ENCODE results near the gene SCLY. TPM values are rescaled to one million over a fixed set of nuclear protein-coding genes. Genes with fewer than 3 reads are reported as not detected.
A peak's percentile ranks its signal among the peaks of the same experiment; 100 is the strongest.

Gene SCLY
- total and polyA plus RNA-seq, 10 donors = 5.8 to 22.7 (median 14.6) TPM

DNA sequence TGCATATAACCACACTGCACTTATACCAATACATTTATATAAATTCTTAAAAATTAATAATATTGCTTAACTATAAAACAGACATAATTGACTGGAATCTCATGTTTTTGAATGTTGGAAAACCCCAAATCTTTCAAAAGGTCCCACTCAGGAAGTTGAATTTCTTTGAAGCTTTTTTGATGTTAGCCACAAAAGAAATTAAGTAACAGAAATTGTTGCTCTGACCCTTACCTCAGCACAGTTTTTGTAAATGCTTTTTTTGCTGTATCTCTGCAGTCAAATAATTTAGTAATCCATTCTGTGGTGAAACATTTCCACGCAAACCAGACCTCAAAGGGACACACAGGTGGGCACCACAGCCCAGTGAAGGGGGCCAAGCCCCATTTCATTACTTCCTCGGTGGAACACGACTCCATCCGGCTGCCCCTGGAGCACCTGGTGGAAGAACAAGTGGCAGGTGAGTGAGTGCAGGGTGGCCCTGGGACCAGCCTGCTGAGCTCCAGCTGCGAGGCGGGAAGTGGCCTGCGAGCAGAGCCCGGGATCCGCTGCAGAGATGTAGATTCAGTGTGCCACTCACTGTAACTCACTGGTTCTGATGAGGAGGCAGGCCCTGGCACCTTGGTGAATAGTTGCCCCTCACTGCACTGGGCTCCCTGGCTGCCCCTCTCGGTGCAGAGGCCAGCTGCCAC, 8.4 kb downstream of the SCLY start:
- peak overlapping the region in 1 of 8 donors; percentile 56 for H3K27ac ChIP-seq
- DNase-seq = no peak
- H3K27me3 ChIP-seq (replicated peaks in 1 of 7) = no peaks in the 10 kb centered on the region
- TF ChIP-seq POLR2AphosphoS5 (IDR thresholded peaks at IDR 0.05) (no peak), POLR2A (IDR thresholded peaks at IDR 0.05) (no peak)
- TF ChIP-seq, protein P1, sequence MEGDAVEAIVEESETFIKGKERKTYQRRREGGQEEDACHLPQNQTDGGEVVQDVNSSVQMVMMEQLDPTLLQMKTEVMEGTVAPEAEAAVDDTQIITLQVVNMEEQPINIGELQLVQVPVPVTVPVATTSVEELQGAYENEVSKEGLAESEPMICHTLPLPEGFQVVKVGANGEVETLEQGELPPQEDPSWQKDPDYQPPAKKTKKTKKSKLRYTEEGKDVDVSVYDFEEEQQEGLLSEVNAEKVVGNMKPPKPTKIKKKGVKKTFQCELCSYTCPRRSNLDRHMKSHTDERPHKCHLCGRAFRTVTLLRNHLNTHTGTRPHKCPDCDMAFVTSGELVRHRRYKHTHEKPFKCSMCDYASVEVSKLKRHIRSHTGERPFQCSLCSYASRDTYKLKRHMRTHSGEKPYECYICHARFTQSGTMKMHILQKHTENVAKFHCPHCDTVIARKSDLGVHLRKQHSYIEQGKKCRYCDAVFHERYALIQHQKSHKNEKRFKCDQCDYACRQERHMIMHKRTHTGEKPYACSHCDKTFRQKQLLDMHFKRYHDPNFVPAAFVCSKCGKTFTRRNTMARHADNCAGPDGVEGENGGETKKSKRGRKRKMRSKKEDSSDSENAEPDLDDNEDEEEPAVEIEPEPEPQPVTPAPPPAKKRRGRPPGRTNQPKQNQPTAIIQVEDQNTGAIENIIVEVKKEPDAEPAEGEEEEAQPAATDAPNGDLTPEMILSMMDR (IDR thresholded peaks at IDR 0.05 in 8 of 11, conservative IDR thresholded peaks at IDR 0.05 in 3 of 11) = no peak
- no peak overlapping the region for H3K4me3 ChIP-seq
- H3K4me1 ChIP-seq = peaks cover 0 to 13% (median 4%) of the 10 kb centered on the region in 6 donors
- peaks cover 0 to 16% (median 2%) of the 10 kb centered on the region in 8 donors for H3K9me3 ChIP-seq
- 72 to 87% (median 79%) methylated on average over 4 to 10 of the region's 10 CpGs for WGBS, 5 donors
- H3K36me3 ChIP-seq = peaks cover 0 to 100% (median 46%) of the 10 kb centered on the region in 6 donors
- intact Hi-C loops (cut with DNase I; ENCODE audit: low total_unique reads) = no loop called here

DNA sequence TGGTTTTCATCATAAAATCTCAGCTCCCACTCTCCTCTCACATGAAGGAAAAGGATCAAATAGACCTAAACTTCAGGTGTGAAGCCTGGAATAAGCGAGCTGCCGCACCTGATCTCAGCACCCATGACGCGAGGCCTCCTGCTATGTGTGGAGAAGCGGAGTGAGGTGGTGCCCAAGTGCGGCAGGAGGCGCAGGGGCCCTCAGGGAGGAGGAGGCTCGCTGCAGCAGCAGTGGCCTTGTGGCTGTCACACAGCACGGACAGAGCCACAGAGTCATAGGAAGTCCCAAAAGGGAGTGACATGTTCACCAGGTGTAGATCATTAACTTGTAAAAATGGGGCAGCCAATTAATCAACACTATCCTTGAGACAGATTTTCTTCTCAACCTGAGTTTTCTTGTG, 9.1 kb downstream of the SCLY start:
- no peak for DNase-seq
- TF ChIP-seq POLR2AphosphoS5 (IDR thresholded peaks at IDR 0.05) = no peak
- TF ChIP-seq POLR2A (IDR thresholded peaks at IDR 0.05) = no peak
- Histone ChIP-seq H3K4me3 (no peak overlapping the region), H3K27me3 (replicated peaks in 1 of 7) (no peaks in the 10 kb centered on the region), H3K9me3 (peaks cover 0 to 16% (median 2%) of the 10 kb centered on the region in 8 donors), H3K27ac (no peak overlapping the region), H3K4me1 (peaks cover 0 to 13% (median 4%) of the 10 kb centered on the region in 6 donors), H3K36me3 (peaks cover 0 to 98% (median 43%) of the 10 kb centered on the region in 6 donors)
- intact Hi-C loops (cut with DNase I; ENCODE audit: low total_unique reads) = no loop called here
- WGBS, 5 donors = 86 to 92% (median 90%) methylated on average over 9 of the region's 9 CpGs

DNA sequence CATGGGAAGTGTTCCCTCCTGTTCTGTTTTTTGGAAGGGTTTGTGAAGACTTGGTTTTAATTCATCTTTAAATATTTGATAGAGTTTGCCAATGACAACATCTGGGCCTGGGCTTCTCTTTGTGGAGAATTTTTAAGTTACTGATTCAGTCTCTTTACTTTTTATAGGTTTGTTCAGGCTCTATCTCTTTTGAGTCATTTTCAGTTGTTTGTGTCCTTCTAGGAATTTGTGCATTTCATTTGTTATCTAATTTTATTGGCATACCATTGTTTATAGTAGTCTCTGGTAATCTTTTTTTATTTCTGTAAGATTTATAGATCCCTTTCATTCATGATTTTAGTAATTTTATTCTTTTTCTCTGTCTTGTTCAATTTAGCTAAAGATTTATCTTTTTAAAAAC, 14.6 kb downstream of the SCLY start:
- Histone ChIP-seq H3K27ac (no peak overlapping the region), H3K9me3 (peaks cover 0 to 16% (median 2%) of the 10 kb centered on the region in 8 donors), H3K4me1 (no peaks in the 10 kb centered on the region), H3K27me3 (replicated peaks in 1 of 7) (no peaks in the 10 kb centered on the region), H3K36me3 (peaks cover 0 to 67% (median 11%) of the 10 kb centered on the region in 6 donors), H3K4me3 (no peak overlapping the region)
- TF ChIP-seq POLR2A (IDR thresholded peaks at IDR 0.05) (no peak), POLR2AphosphoS5 (IDR thresholded peaks at IDR 0.05) (no peak)
- TF ChIP-seq, protein P1 (IDR thresholded peaks at IDR 0.05 in 8 of 11, conservative IDR thresholded peaks at IDR 0.05 in 3 of 11) = no peak
- intact Hi-C loops (cut with DNase I; ENCODE audit: low total_unique reads) = no loop called here
- no peak for DNase-seq

DNA sequence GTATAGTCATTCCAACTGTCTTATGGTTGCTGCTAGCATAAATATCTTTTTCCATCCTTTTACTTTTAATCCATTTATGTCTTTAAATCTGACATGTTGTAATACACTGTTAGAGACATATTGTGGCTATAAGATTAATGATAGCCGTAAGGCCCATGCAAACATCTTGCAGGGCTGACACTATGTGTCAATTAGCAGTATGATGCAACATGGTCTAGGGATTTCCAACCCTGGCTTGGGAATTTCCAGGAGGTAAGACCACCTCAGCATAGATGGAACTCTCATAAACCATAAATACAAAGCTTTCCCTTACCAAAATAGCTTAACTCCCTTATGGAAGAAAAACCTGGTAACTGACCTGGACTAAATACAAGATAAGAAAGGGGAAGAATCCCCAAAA, 16.5 kb downstream of the SCLY start:
- WGBS, 5 donors = 85 to 93% (median 86%) methylated on average over 1 of the region's 1 CpG
- H3K9me3 ChIP-seq = peaks cover 0 to 14% (median 2%) of the 10 kb centered on the region in 8 donors
- intact Hi-C loops (cut with DNase I; ENCODE audit: low total_unique reads) = no loop called here

More for the DNA sequence above, 16.5 kb downstream of the SCLY start:
- no peak overlapping the region for H3K4me3 ChIP-seq
- TF ChIP-seq, protein P1 (IDR thresholded peaks at IDR 0.05 in 8 of 11, conservative IDR thresholded peaks at IDR 0.05 in 3 of 11) = no peak
- TF ChIP-seq POLR2A (IDR thresholded peaks at IDR 0.05) = no peak
- no peak for TF ChIP-seq POLR2AphosphoS5 (IDR thresholded peaks at IDR 0.05)
- no peak for DNase-seq
- no peaks in the 10 kb centered on the region for H3K27me3 ChIP-seq (replicated peaks in 1 of 7)
- H3K4me1 ChIP-seq = no peaks in the 10 kb centered on the region
- no peak overlapping the region for H3K27ac ChIP-seq
- peaks cover 0 to 67% (median 11%) of the 10 kb centered on the region in 6 donors for H3K36me3 ChIP-seq

Measured in spleen (tissue), 11 donors.